Activated B cell treated with CpG ODN at 0.5 μM for 24 hours (primary cell): Measurements from ENCODE around the gene SIX3. TPM values are rescaled to one million over a fixed set of nuclear protein-coding genes. Genes with fewer than 3 reads are reported as not detected.

Source experiments
- ATAC-seq: fragments of 200-7000 bp; cut with Tn5 transposase; one replicate; pipeline ENCODE4 v1.10.0; 2021; ENCODE audit warnings: low read depth, mild to moderate bottlenecking, moderate library complexity
- CTCF ChIA-PET: fragments of 350-600 bp; sonication (Branson Sonifier 250); formaldehyde crosslinking; loops from one replicate; lab custom pipeline; 2021; ENCODE audit warnings: antibody characterized with exemption; lab: Charles Lee
- POLR2A ChIA-PET: fragments of 350-600 bp; sonication (Branson Sonifier 250); formaldehyde crosslinking; loops from one replicate; lab custom pipeline; 2021; ENCODE audit warnings: antibody characterized with exemption; lab: Charles Lee
- DNase-seq: peaks from one replicate; pipeline ENCODE4 v3.0.0; 2022
- H3K27ac Mint-ChIP-seq: one replicate; pipeline ENCODE4 v1.8.0; 2020; ENCODE audit warnings: mixed read lengths
- H3K27me3 Mint-ChIP-seq: one replicate; pipeline ENCODE4 v1.8.0; 2021; ENCODE audit warnings: mixed read lengths
- H3K36me3 Mint-ChIP-seq: one replicate; pipeline ENCODE4 v1.8.0; 2021; ENCODE audit warnings: low read depth, mixed read lengths
- H3K4me1 Mint-ChIP-seq: one replicate; pipeline ENCODE4 v1.8.0; 2021; ENCODE audit warnings: mixed read lengths
- H3K4me3 Mint-ChIP-seq: one replicate; pipeline ENCODE4 v1.8.0; 2020; ENCODE audit warnings: mild to moderate bottlenecking, mixed read lengths
- H3K9me3 Mint-ChIP-seq: one replicate; pipeline ENCODE4 v1.8.0; 2020; ENCODE audit warnings: mixed read lengths
- intact Hi-C: fragments of 100-400 bp; cut with micrococcal nuclease; formaldehyde crosslinking; loops from one replicate; pipeline ENCODE4 v1.15.1; 2024
- total RNA-seq: library from RNA; stranded (reverse); gene quantifications from 2 replicates; pipeline ENCODE4 v1.2.3, GENCODE V29; 2022
- TF ChIP-seq, protein P1 (sequence below): fragments of 200-600 bp; IDR thresholded peaks from one replicate; pipeline ENCODE4 v1.8.0; 2022; ENCODE audit warnings: antibody characterized with exemption, mild to moderate bottlenecking

Gene SIX3
- total RNA-seq, 1 donor from 2014 or later, result not detected

DNA sequence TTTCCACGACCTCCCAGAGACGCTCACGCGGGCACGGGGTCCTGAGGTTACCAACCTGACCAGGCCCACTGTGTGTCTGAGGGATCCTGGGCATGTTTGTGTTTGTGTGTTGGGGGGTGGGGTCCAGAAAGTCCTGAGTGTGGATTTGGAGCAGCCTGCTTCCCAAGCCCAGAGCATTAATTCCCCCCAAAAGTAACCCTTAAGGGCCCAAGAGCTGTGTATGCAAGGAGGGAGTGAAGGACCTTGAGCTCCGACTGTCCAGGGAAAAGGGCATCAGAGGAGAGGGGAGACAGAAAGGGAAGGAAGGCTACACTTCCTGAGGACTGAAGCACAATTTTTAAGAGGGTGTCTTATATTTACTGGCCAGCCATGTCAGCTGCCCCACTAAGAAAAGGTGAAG, 5.2 kb upstream of the SIX3 start:
- ChIA-PET POLR2A (no interaction called here), CTCF (interaction anchor here (1.4 kb wide), 1 partner anchor 457 kb away, joined by 4 read pairs; no protein-coding TSS in a partner anchor)

DNA sequence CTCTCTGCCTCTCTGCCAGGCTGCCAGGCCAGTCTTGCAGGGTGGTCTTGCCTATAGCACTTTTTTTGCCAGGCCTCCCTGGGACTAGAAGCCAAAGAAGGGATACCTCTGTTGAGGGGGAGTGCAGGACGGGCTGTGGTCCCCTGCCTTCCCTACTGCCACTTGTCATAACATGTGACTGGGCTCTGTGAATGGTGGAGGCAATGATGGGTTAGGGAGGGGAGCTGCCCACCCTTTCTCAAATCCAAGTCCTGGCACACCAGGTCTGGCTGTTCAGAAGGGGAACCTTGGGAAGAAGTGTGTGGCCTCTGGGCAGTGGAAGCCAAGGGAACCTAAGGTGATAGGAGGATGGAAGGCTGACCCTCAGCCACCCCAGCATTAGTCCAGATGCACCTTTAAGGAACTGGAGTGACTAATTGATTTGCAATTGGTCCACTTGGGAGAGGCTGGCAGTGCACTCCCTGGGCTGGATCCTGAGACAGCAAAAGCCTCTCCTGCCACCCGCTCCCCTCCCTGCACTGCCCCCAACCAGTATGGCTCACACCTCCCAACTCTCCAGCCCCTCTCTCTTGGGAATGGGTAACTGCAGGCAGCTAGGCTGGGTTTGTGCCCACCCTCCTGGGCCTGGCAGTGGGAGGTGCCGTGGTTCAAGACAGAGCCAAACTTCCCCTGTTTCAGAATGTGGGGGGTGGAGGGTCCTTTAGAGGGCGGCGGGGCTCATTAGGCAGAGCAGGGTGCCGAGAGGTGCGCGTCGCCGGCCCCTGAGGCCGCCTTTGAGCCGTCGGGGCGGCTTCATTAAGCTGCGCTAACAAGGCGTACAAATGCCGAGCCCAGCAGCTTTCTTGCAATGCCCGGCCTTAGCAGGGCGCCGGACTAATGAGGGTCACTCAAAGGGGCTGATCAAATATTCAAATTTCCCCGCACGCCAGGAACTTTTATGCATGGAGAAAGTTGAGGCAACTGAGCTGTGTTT, 4.5 kb upstream of the SIX3 start:
- Mint-ChIP-seq H3K4me1 (peaks cover 59% of the 10 kb centered on the region), H3K9me3 (no peaks in the 10 kb centered on the region), H3K27ac (no peak overlapping the region), H3K36me3 (no peaks in the 10 kb centered on the region), H3K4me3 (peak overlapping the region; percentile 32), H3K27me3 (peaks cover 63% of the 10 kb centered on the region)
- intact Hi-C loops, result no loop called here
- ChIA-PET CTCF (interaction anchor here (1.5 kb wide), 1 partner anchor 18 kb away, joined by 3 read pairs; no protein-coding TSS in a partner anchor), POLR2A (interaction anchor here (0.7 kb wide), 1 partner anchor 773 kb away, joined by 5 read pairs; no protein-coding TSS in a partner anchor)
- ATAC-seq (no peak), DNase-seq (no peak)
- TF ChIP-seq, protein P1, sequence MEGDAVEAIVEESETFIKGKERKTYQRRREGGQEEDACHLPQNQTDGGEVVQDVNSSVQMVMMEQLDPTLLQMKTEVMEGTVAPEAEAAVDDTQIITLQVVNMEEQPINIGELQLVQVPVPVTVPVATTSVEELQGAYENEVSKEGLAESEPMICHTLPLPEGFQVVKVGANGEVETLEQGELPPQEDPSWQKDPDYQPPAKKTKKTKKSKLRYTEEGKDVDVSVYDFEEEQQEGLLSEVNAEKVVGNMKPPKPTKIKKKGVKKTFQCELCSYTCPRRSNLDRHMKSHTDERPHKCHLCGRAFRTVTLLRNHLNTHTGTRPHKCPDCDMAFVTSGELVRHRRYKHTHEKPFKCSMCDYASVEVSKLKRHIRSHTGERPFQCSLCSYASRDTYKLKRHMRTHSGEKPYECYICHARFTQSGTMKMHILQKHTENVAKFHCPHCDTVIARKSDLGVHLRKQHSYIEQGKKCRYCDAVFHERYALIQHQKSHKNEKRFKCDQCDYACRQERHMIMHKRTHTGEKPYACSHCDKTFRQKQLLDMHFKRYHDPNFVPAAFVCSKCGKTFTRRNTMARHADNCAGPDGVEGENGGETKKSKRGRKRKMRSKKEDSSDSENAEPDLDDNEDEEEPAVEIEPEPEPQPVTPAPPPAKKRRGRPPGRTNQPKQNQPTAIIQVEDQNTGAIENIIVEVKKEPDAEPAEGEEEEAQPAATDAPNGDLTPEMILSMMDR, result no peak

More for the DNA sequence above, 5.2 kb upstream of the SIX3 start:
- TF ChIP-seq, protein P1, result no peak
- Mint-ChIP-seq H3K27me3 (peaks cover 62% of the 10 kb centered on the region), H3K27ac (no peak overlapping the region), H3K4me1 (peaks cover 52% of the 10 kb centered on the region), H3K36me3 (no peaks in the 10 kb centered on the region), H3K9me3 (no peaks in the 10 kb centered on the region), H3K4me3 (no peak overlapping the region)
- ATAC-seq, result no peak
- DNase-seq, result no peak
- intact Hi-C loops, result no loop called here

DNA sequence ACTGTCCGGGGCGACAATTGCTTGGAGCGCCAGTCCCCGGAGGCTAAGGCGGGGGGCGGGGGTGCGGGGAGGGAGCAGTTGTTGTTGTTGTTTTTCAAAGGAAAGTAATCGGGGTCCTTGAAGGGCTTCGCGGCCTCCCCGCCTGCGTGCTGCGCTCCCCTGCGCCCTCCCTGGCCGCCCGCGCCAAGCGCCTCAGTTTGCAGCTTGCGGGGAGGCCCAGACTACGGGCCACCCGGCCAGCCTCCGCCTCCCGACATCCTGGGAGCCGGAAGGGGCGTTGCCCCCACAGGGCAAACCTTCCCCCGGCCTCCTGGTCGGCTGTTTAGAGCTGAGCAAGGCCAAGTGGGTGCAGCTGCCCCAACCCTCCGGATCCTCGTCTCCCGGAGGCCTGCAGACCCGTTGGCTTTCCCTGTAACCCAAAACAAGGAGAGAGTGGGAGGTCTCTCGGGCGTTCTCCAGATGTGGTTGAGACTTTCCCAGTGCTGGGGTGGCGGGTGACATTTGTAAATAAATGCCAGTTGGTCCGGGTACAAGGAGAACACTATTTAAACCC, 3.7 kb upstream of the SIX3 start:
- ChIA-PET POLR2A (interaction anchor here (0.7 kb wide), 1 partner anchor 773 kb away, joined by 5 read pairs; no protein-coding TSS in a partner anchor), CTCF (interaction anchor here (1.5 kb wide), 1 partner anchor 18 kb away, joined by 3 read pairs; no protein-coding TSS in a partner anchor)
- ATAC-seq (no peak), DNase-seq (no peak)
- H3K9me3 Mint-ChIP-seq, result no peaks in the 10 kb centered on the region
- intact Hi-C loops, result no loop called here
- H3K4me1 Mint-ChIP-seq, result peaks cover 58% of the 10 kb centered on the region
- H3K27ac Mint-ChIP-seq, result no peak overlapping the region
- TF ChIP-seq, protein P1, result no peak
- peak overlapping the region; percentile 55 for H3K4me3 Mint-ChIP-seq
- H3K27me3 Mint-ChIP-seq, result peaks cover 61% of the 10 kb centered on the region
- no peaks in the 10 kb centered on the region for H3K36me3 Mint-ChIP-seq

DNA sequence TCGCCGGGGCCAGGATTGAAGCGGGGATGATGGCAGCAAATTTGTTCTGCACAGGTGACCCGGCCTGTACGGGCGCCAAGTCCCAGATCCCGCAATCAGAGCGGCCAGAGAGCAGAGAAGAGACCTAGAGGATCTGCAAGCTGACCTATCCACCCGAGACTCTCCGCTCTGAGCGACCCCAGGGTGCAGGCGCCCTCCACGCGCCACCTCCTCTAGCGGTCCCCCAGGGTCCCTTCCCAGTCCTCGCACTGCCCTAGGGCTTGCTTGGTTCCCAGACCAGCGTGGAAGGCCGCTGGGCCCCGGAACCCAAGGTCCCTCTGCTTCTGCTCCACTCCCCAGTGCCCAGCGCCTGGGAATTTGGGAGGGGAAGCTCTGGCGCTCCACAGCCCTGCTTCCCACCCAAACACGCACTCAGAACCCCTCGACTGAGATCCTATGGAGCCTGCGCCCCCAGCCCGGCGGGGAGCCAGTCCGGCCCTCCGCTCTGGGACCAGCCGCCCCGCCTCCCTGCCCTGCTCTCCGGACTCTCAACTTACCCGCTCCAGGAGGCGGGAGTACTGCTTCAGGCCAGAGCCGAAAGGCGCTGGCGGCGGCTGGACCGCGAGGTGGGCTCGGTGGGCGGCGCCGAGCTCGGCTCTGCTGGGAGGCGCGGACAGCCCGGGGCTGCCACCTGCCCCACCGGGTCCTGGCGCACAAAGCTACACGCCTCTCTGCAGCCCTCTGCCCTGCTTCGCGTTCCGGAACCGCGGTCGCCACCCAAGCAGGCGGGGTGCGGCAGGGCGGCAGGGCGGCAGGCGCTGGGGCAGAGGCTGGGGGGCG, 3.0 kb upstream of the SIX3 start:
- intact Hi-C loops, result no loop called here
- POLR2A ChIA-PET, result no interaction called here
- CTCF ChIA-PET, result interaction anchor here (1.5 kb wide), 1 partner anchor 17 kb away, joined by 3 read pairs; no protein-coding TSS in a partner anchor
- DNase-seq (no peak), ATAC-seq (no peak)
- H3K4me3 Mint-ChIP-seq, result peak overlapping the region; percentile 55
- peaks cover 62% of the 10 kb centered on the region for H3K27me3 Mint-ChIP-seq
- H3K4me1 Mint-ChIP-seq, result peaks cover 63% of the 10 kb centered on the region
- TF ChIP-seq, protein P1, result no peak
- H3K36me3 Mint-ChIP-seq, result no peaks in the 10 kb centered on the region
- H3K9me3 Mint-ChIP-seq, result no peaks in the 10 kb centered on the region
- H3K27ac Mint-ChIP-seq, result no peak overlapping the region
